Activated naive CD8-positive, alpha-beta T cell treated with anti-CD3 and anti-CD28 coated beads for 36 hours (primary cell): Measurements from ENCODE around the gene PRIMA1. TPM values are rescaled to one million over a fixed set of nuclear protein-coding genes. Genes with fewer than 3 reads are reported as not detected.

Experiments
- DNase-seq: peaks from one replicate; pipeline ENCODE4 v3.0.0; 2021
- H3K27ac Mint-ChIP-seq: one replicate; pipeline ENCODE4 v1.8.0; 2022; ENCODE audit warnings: mild to moderate bottlenecking, moderate library complexity, mixed read lengths
- H3K27me3 Mint-ChIP-seq: one replicate; pipeline ENCODE4 v1.8.0; 2022; ENCODE audit warnings: mild to moderate bottlenecking, mixed read lengths
- H3K36me3 Mint-ChIP-seq: one replicate; pipeline ENCODE4 v1.8.0; 2021; ENCODE audit warnings: mild to moderate bottlenecking, mixed read lengths
- H3K4me1 Mint-ChIP-seq: one replicate; pipeline ENCODE4 v1.8.0; 2021; ENCODE audit warnings: mixed read lengths
- H3K4me3 Mint-ChIP-seq: one replicate; pipeline ENCODE4 v1.8.0; 2022; ENCODE audit warnings: mild to moderate bottlenecking, moderate library complexity, mixed read lengths
- H3K9me3 Mint-ChIP-seq: one replicate; pipeline ENCODE4 v1.8.0; 2022; ENCODE audit warnings: mixed read lengths
- total RNA-seq, 2 experiments: library from RNA; stranded (reverse); gene quantifications; one replicate each; pipeline ENCODE4 v1.2.3, GENCODE V29; 2021

Gene PRIMA1
- total RNA-seq, 2 experiments from 2014 or later, result not detected

DNA sequence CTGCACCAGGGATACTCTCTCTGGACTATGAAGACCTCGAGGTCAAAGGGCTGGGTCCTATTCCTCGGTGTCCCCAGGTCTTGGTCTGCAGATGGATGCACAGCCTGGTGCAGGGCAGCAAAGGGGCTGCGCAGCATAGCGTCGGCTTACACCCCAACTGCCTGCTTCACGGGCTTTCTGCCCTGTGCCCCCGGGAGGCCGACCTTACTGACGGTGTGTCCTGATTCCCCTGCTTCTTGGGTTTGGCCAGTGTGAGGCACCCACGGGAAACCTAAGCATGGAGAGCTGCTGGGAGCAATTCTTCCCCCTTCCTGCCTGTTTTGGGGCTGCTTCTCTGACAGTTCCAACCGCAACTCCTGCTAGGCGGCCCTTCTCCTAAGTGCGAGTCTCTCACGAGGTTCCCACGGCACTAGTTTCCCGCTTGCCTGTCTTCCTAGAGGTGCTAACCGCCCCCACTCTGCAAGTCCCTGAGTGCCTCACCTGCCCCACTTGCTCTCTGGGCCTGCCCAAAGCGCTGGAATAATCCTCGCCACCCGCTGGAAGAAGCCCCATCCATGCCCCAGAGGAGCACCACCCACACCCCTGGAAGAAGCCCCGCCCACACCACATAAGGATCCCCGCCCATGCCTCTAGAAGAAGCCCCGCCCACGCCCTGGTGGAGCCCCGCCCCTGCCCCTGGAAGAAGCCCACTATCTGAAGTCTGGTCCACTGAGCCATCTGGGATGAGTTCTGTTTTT lies 54.0 kb downstream of the PRIMA1 start:
- DNase-seq, result no peak
- Mint-ChIP-seq H3K36me3 (no peaks in the 10 kb centered on the region), H3K4me3 (no peak overlapping the region), H3K27ac (no peak overlapping the region), H3K9me3 (no peaks in the 10 kb centered on the region), H3K4me1 (no peaks in the 10 kb centered on the region), H3K27me3 (peaks cover 8% of the 10 kb centered on the region)

DNA sequence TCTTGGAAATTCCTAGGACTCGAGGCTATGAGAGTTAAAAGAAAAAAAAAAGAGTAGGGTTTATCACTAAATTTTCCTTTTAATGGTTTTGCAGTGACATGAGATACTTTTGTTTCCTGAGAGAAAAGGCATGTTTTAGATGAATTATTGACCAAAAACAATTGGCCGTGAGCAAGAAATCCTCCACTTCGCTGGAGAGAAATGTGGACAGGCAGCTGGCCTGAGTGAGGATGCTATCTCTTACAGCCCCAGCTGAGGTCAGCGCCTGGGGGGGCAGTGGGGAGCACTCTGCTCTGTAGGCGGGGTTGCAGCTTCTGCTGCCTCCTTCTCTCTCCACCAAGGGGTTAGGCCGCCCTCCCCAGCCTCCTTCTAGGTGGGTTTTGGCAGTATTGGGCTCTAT lies 54.7 kb downstream of the PRIMA1 start:
- H3K9me3 Mint-ChIP-seq, result no peaks in the 10 kb centered on the region
- H3K27ac Mint-ChIP-seq, result no peak overlapping the region
- no peak for DNase-seq

DNA sequence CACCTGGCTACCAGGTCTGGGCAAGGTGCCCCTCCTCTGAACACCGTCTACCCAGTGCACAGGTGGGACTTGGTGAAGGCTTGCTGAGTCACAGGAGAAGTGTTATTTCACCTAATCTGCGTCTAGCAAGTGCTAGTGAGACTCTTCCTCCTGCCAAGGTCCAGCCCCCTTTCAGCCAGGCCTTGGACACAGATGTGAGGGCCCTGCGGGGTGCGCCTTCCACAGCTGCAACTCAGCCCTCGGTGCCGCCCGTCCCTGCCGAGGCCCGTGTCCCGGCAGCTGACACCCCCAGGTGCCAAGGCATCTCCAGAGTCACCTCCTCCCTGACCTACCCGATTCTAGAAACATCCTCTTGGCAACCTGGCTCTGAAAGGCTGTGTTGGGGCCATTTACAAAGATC lies 55.1 kb downstream of the PRIMA1 start:
- H3K27ac Mint-ChIP-seq, result no peak overlapping the region
- no peak overlapping the region for H3K4me3 Mint-ChIP-seq
- H3K9me3 Mint-ChIP-seq, result no peaks in the 10 kb centered on the region
- H3K4me1 Mint-ChIP-seq, result no peaks in the 10 kb centered on the region
- no peaks in the 10 kb centered on the region for H3K36me3 Mint-ChIP-seq
- H3K27me3 Mint-ChIP-seq, result peaks cover 8% of the 10 kb centered on the region
- DNase-seq, result no peak

More for the DNA sequence above, 54.7 kb downstream of the PRIMA1 start:
- H3K36me3 Mint-ChIP-seq, result no peaks in the 10 kb centered on the region
- no peaks in the 10 kb centered on the region for H3K4me1 Mint-ChIP-seq
- no peak overlapping the region for H3K4me3 Mint-ChIP-seq
- H3K27me3 Mint-ChIP-seq, result peaks cover 8% of the 10 kb centered on the region

DNA sequence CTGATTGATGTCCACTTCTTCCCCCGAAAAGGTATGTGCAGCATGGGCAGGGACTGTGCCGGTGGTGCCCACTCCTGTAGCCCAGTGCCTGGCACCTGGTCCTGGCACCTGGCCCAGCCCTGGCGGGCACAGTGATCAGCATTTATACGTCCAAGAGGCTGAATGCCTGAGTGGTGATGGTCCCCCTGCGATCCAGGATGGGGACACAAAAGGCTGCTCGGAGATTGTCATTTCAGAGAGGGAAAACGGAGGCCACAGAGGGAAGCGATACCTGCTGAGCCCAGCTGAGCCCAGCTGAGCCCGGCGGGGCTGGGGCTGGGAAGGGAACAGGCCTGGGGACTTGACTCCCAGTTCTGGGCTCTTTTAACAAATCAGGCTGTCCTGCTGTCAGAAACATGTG lies 55.8 kb downstream of the PRIMA1 start:
- Mint-ChIP-seq H3K4me3 (no peak overlapping the region), H3K9me3 (no peaks in the 10 kb centered on the region), H3K27me3 (peaks cover 8% of the 10 kb centered on the region), H3K4me1 (no peaks in the 10 kb centered on the region), H3K27ac (no peak overlapping the region), H3K36me3 (no peaks in the 10 kb centered on the region)
- no peak for DNase-seq

DNA sequence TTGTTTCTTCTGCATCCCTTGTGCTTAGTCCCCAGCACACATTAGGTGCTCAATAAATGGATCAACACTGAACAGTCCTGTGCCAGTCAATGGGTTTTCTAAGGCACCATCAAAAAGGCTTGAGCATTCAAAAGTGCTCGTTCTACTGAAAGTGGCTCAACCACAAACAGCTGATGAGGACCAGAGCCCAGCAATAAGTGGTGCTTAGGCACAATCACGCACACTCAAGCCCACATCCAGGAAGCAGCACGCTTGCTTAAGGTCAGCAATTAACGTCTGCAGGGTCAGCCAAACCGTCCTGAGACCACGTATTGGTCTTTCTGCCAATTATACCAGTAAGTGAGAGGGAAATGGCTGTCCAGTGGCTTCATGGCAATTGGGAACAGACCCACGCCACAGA lies 56.5 kb downstream of the PRIMA1 start:
- H3K4me3 Mint-ChIP-seq, result no peak overlapping the region
- peaks cover 4% of the 10 kb centered on the region for H3K27me3 Mint-ChIP-seq
- no peaks in the 10 kb centered on the region for H3K4me1 Mint-ChIP-seq
- no peak for DNase-seq
- no peak overlapping the region for H3K27ac Mint-ChIP-seq
- H3K36me3 Mint-ChIP-seq, result no peaks in the 10 kb centered on the region
- H3K9me3 Mint-ChIP-seq, result no peaks in the 10 kb centered on the region

DNA sequence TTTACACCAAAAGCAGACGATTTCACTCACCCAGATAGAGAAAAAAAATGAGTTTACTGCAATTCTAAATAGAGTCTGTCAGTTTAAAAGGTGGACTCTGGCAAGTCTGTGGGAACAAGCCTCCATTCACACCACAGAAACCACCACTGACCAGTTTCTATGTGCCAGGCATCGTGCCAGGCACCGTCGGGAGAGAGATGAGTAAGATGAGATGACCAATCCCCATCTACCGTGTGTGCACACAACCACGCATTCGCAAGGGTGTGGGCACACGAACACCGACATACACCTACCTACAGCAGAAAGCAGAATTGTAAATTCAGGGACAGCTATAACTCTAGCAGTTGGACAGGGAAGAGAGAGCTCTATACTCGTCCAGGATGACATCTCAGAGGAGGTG lies 58.3 kb downstream of the PRIMA1 start:
- no peaks in the 10 kb centered on the region for H3K27me3 Mint-ChIP-seq
- no peaks in the 10 kb centered on the region for H3K4me1 Mint-ChIP-seq
- H3K9me3 Mint-ChIP-seq, result no peaks in the 10 kb centered on the region
- no peak for DNase-seq
- H3K4me3 Mint-ChIP-seq, result no peak overlapping the region
- H3K36me3 Mint-ChIP-seq, result no peaks in the 10 kb centered on the region
- no peak overlapping the region for H3K27ac Mint-ChIP-seq

DNA sequence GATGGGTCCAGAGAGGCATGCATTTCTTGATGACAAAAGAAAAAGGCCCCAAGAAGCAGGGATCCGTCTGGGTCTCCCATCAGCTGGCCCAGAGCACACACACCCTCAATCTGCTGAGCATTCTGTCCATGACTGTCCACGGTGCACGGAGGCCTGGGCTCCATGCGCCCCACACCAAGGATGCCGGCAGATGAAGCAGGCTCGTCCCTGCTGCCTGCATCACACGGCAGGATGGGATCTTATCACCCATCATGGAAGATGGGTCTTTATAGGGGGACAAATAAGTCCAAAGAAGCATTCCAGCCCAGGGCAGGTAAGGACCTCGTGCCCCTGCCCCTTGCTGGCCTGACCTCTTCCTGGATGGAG lies 59.7 kb downstream of the PRIMA1 start:
- no peak overlapping the region for H3K27ac Mint-ChIP-seq
- DNase-seq, result no peak
- no peaks in the 10 kb centered on the region for H3K36me3 Mint-ChIP-seq
- no peak overlapping the region for H3K4me3 Mint-ChIP-seq
- no peaks in the 10 kb centered on the region for H3K27me3 Mint-ChIP-seq
- H3K9me3 Mint-ChIP-seq, result no peaks in the 10 kb centered on the region
- H3K4me1 Mint-ChIP-seq, result no peaks in the 10 kb centered on the region

DNA sequence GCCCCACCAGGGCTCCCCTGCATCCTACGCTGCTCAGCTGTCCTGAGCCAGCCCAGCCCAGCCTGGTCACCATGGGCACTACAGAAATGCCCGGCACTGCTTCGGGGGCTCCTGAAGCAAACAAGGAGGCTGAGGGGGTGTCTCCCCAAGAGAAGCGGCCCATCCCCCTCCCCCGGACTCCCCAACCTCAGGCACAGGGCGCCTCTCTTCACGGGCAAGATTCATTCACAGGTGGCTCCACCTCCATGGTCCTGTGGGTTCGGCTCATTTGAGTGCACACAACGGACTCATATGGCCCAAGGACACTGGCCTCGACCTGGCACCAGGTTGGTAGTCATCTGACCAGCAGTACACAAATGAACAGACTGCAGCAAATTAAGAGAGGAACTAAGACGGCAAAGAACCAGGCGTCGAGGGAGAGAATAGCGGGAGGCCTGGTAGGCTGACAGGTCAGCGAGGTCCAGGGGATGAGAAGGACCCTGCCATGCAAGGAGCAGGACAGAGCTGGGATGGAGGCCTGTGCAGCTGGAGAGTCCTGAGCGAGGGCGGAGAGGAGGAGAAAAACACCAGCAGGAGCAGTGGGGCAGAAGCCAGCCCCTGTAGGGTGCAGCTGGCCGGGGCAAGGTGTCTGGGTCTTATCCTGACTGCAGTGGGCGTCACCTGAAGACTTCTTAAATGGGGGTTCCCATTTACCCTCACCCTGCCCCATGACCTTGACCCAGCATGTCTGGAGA lies 60.2 kb downstream of the PRIMA1 start:
- DNase-seq, result no peak
- H3K4me1 Mint-ChIP-seq, result no peaks in the 10 kb centered on the region
- H3K36me3 Mint-ChIP-seq, result no peaks in the 10 kb centered on the region
- H3K27ac Mint-ChIP-seq, result no peak overlapping the region
- no peak overlapping the region for H3K4me3 Mint-ChIP-seq
- H3K27me3 Mint-ChIP-seq, result no peaks in the 10 kb centered on the region
- H3K9me3 Mint-ChIP-seq, result no peaks in the 10 kb centered on the region

DNA sequence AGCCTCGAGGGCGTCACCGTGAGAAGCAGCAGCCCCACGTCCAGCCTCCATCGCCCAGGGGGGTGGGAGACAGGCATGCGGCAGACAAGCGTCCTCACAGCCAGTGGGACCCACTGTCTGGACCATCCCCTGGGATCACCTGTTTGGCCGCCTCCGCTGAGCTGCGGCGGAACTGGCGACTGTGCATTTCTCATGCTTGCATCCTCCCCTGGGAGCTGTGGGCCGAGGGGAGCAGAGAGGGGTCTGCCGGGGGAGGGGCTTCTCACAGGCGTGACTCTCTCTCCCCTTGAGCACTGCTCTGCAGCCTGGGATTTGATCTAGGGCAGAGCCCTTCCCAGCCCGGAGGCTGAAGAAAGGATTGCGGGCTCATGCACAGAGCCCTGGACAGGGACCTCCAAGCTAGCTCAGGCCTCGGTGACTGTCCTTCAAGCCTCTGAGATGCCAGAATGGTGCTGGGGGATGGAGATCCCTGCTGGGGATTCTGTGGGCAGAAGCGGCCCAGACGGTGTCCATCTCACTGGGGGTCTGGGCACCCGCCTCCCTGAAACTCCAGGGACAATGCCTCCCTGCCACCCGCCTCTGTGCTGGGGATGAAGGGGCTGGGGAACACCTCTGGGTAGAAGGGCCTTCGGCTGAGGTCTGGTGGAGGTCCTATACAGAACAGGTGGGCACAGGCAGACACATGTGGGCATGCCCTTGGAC lies 61.1 kb downstream of the PRIMA1 start:
- no peaks in the 10 kb centered on the region for H3K36me3 Mint-ChIP-seq
- no peak overlapping the region for H3K27ac Mint-ChIP-seq
- no peak overlapping the region for H3K4me3 Mint-ChIP-seq
- no peak for DNase-seq
- H3K27me3 Mint-ChIP-seq, result no peaks in the 10 kb centered on the region
- H3K9me3 Mint-ChIP-seq, result no peaks in the 10 kb centered on the region
- H3K4me1 Mint-ChIP-seq, result no peaks in the 10 kb centered on the region

DNA sequence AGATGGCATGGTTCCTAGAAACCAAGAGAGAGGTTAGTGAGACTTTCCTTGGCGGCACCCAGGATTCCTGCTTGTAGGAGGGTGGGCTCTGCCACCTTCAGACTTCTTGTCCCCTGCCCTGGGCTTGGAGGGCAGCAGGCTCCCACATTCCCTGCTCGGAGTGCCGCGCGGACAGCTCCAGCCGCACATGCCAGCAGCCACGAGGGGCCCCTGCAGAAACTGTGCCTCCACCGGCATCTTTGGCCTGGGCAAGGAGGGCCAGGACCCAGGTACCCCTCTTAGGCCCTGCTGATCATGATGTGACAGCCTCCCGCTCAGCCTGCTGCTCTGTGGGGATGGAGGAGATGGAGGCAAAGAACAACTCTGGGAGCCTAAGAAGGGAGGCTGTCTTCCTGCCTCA lies 62.3 kb downstream of the PRIMA1 start:
- no peaks in the 10 kb centered on the region for H3K4me1 Mint-ChIP-seq
- no peaks in the 10 kb centered on the region for H3K36me3 Mint-ChIP-seq
- no peak overlapping the region for H3K4me3 Mint-ChIP-seq
- H3K27me3 Mint-ChIP-seq, result no peaks in the 10 kb centered on the region
- no peaks in the 10 kb centered on the region for H3K9me3 Mint-ChIP-seq
- DNase-seq, result no peak
- H3K27ac Mint-ChIP-seq, result no peak overlapping the region

DNA sequence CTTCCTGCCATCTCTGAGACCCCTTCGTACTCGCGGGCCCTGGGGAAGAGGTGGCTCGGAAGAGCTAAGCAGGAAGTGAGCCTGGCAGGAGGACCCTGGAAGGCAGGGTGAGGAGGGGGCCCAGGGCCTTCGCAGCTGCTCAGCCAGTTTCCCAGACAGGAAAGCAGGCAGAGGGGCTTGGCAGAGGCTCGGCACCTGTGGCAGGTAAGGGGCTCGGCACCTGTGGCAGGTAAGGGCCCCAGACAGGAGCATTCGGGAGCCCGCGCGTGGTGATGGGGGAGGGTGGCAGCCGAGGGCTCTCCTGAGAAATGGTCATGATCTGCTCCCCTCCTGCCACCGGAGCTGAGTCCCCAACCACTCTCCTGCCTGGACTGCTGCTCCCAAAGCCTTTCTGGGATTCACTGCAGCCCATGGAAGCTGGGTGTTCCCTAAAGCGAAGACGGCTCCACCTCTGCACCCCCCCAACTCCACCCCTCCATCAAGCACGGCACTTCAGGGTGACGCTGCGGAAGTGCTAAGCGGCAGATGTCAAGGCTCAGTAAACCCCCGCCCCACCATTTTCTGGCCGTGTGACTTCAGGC lies 63.2 kb downstream of the PRIMA1 start:
- no peaks in the 10 kb centered on the region for H3K4me1 Mint-ChIP-seq
- H3K36me3 Mint-ChIP-seq, result no peaks in the 10 kb centered on the region
- no peak overlapping the region for H3K4me3 Mint-ChIP-seq
- no peaks in the 10 kb centered on the region for H3K27me3 Mint-ChIP-seq
- no peak overlapping the region for H3K27ac Mint-ChIP-seq
- DNase-seq, result no peak
- no peaks in the 10 kb centered on the region for H3K9me3 Mint-ChIP-seq

DNA sequence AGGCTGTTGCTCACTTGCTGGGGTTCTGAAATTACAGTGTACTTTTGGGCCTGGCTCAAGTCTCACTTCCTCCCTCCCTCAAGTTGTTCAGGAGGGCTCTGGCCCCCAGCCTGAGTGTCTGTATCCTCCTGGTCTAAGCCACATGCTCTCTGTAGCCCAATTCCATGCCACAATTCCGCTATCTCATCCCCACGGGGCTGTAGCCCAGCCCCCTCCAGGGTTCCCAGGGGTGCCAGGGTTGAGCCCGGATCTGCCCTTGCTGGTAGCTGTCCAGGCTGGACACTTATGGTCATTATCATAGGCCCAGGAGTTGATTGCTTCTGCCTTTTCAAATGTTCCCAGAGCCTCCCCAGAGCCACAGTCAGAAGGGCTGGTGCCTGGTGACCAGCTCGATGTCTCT lies 65.3 kb downstream of the PRIMA1 start:
- Mint-ChIP-seq H3K4me3 (no peak overlapping the region), H3K27ac (no peak overlapping the region), H3K4me1 (no peaks in the 10 kb centered on the region)

DNA sequence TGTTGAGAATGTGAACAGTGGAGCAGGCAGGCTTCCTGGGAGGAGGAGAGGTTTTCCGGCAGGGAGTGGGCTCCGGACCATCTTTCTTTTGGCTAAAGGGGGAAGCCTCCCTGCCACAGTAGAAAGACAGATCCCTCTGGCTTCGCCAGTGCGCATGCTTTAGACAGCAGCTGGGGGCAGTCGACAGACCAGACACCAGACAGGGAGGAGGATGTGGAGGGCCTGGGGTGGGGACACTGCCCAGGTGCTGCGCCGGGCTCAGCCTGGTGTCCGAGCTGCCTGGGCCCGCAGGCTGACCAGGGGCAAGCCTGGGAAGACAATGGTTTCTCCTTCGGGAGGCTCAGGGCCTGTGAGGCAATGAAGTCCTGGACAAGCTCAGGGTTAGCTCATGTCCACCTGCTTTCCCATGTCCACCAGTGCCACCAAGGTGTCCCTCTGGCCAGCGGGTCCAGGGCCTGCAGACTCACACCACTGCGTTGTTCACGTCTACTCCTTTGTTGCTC lies 67.3 kb downstream of the PRIMA1 start:
- Mint-ChIP-seq H3K36me3 (no peaks in the 10 kb centered on the region), H3K4me3 (no peak overlapping the region), H3K9me3 (no peaks in the 10 kb centered on the region), H3K27ac (no peak overlapping the region), H3K4me1 (no peaks in the 10 kb centered on the region), H3K27me3 (no peaks in the 10 kb centered on the region)
- no peak for DNase-seq

More for the DNA sequence above, 65.3 kb downstream of the PRIMA1 start:
- no peaks in the 10 kb centered on the region for H3K27me3 Mint-ChIP-seq
- H3K9me3 Mint-ChIP-seq, result no peaks in the 10 kb centered on the region
- no peaks in the 10 kb centered on the region for H3K36me3 Mint-ChIP-seq
- DNase-seq, result no peak

DNA sequence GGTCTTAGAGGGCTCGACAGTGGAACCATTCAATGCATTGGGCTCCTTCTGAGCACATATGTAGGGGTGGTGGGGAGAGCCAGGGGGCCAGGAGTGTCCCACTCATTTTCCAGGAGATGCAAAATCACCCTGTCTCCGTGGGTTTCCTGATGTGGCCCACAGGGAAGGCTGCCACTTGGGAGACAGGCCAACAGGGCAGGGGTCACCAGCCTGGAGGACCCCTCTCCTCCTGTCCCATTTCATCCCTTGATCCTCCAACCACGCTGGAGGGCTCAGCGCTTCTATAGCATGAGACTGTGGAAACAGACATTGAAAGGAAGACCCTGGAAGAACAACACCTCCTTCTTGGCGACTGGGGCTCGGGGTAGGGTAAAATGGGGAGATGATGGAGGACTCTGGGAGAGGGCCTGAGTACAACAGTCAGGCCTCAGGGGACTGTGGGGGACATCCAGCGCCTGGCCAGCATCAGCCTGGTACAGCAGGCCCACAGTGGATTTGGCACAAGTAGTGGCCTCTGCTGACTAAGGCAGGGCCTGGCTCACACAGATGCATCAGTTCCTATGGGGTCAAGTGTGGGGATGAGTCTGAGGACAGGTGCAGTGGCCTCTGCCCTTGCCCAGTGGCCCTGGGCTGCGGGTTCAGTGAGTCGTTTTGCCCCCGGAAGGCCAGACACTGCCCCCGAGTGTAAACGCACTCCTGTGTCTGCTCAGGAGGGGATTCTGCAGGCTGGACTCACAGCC lies 68.0 kb downstream of the PRIMA1 start:
- Mint-ChIP-seq H3K27ac (no peak overlapping the region), H3K27me3 (no peaks in the 10 kb centered on the region), H3K36me3 (no peaks in the 10 kb centered on the region), H3K9me3 (no peaks in the 10 kb centered on the region), H3K4me1 (no peaks in the 10 kb centered on the region), H3K4me3 (no peak overlapping the region)
- DNase-seq, result no peak

DNA sequence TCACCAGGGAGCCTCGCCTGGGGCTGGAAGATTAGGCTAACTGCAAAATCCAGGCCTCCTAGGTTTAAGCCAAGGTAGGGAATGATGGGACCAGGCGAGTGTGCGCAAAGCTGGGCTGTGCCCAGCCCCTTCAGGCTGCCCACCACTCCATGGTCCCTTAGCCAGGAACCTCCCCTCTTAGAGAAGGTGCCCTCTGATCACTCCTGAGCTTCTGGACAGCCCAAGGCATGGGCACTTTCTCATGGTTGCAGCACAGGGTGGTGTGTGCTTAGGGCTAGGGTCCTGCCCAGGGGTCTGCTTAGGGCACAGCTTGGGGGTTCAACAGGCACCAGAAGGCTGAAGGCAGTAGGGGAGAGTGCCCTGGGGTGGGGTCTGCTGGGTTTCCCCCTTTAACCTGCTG lies 69.0 kb downstream of the PRIMA1 start:
- no peak overlapping the region for H3K4me3 Mint-ChIP-seq
- H3K36me3 Mint-ChIP-seq, result no peaks in the 10 kb centered on the region
- no peak for DNase-seq
- H3K27me3 Mint-ChIP-seq, result no peaks in the 10 kb centered on the region
- H3K27ac Mint-ChIP-seq, result no peak overlapping the region
- no peaks in the 10 kb centered on the region for H3K4me1 Mint-ChIP-seq
- no peaks in the 10 kb centered on the region for H3K9me3 Mint-ChIP-seq
